Endothelial cell of umbilical vein (primary cell): Measurements from ENCODE around the gene SHOC2. TPM values are rescaled to one million over a fixed set of nuclear protein-coding genes. Genes with fewer than 3 reads are reported as not detected.

Source experiments
- BruUV-seq: library from RNA; stranded (reverse); fragments of 400-500 nt; replicated peaks from 2 replicates; lab custom pipeline; 2021; lab: Mats Ljungman, UMichigan
- CTCF ChIA-PET: fragments of 300-600, 350-600 bp; sonication (Branson Sonifier 250); formaldehyde crosslinking; loops from one replicate; lab custom pipeline; 2021; ENCODE audit warnings: antibody characterized with exemption, inconsistent platforms; lab: Charles Lee
- POLR2A ChIA-PET: fragments of 300-600, 350-600 bp; sonication (Branson Sonifier 250); formaldehyde crosslinking; loops from one replicate; lab custom pipeline; 2021; ENCODE audit warnings: antibody characterized with exemption, inconsistent platforms; lab: Charles Lee
- DNase-seq: peaks from one replicate; pipeline ENCODE4 v3.0.0-alpha.2; 2011; ENCODE audit warnings: low read depth, low spot score
- FAIRE-seq: peaks from 2 replicates; lab custom pipeline; 2011; peaks lifted over from hg19 to GRCh38; lab: Jason Lieb, UNC
- H2AFZ ChIP-seq: 2 replicates; pipeline ENCODE4 v1.6.0; 2012; ENCODE audit warnings: low read depth, low read length, control low read depth, inconsistent platforms
- H3K27ac ChIP-seq: 2 replicates; pipeline ENCODE4 v1.5.1; 2011; ENCODE audit warnings: low read depth, mild to moderate bottlenecking, control low read depth, low read length, moderate library complexity; ENCODE audit not compliant: insufficient read depth
- H3K27me3 ChIP-seq, 2 experiments: 2 replicates each; pipeline versions ENCODE4 v1.6.0 to v1.6.1; 2011; ENCODE audit warnings: low read length in 2 of 2, mixed read lengths in 1 of 2; ENCODE audit not compliant: control insufficient read depth in 2 of 2, insufficient read depth in 2 of 2
- H3K36me3 ChIP-seq, 2 experiments: 2 replicates in 1 of 2; 3 replicates in 1 of 2; pipeline ENCODE4 v1.5.1; 2011; ENCODE audit warnings: low read length in 2 of 2, mild to moderate bottlenecking in 1 of 2, moderate library complexity in 1 of 2; ENCODE audit not compliant: control insufficient read depth in 2 of 2, insufficient read depth in 2 of 2; ENCODE audit errors: extremely low read depth in 1 of 2
- H3K4me1 ChIP-seq: 3 replicates; pipeline ENCODE4 v1.5.1; 2011; ENCODE audit warnings: mild to moderate bottlenecking, low read length; ENCODE audit not compliant: control insufficient read depth, insufficient read depth; ENCODE audit errors: extremely low read depth
- H3K4me2 ChIP-seq: 2 replicates; pipeline ENCODE4 v1.6.1; 2011; ENCODE audit warnings: low read length, control low read depth, mixed read lengths; ENCODE audit not compliant: insufficient read depth
- H3K4me3 ChIP-seq, 3 experiments: fragments of 200-600 bp in 1 of 3; sonication (generic), shearing (Covaris generic) in 1 of 3; replicated peaks in 1 of 3; 2 replicates each; pipeline ENCODE4 v1.5.1; 2011 to 2016; ENCODE audit warnings: control low read depth in 3 of 3, low read length in 3 of 3, mild to moderate bottlenecking in 2 of 3, inconsistent platforms in 1 of 3, low read depth in 1 of 3, moderate library complexity in 1 of 3; ENCODE audit not compliant: insufficient read depth in 1 of 3
- H3K79me2 ChIP-seq: 2 replicates; pipeline ENCODE4 v1.6.0; 2012; ENCODE audit warnings: low read length, inconsistent platforms; ENCODE audit not compliant: control insufficient read depth, insufficient read depth
- H3K9ac ChIP-seq: replicated peaks from 2 replicates; pipeline ENCODE3; 2011; ENCODE audit warnings: low read length, control low read depth; ENCODE audit not compliant: insufficient read depth; ENCODE audit errors: extremely low read depth
- H3K9me1 ChIP-seq: replicated peaks from 3 replicates; pipeline ENCODE4 v1.6.0; 2011; ENCODE audit warnings: mild to moderate bottlenecking, low read length; ENCODE audit not compliant: control insufficient read depth, insufficient read depth; ENCODE audit errors: extremely low read depth
- H3K9me3 ChIP-seq: replicated peaks from 2 replicates; pipeline ENCODE4 v1.5.1; 2012; ENCODE audit warnings: low read length, inconsistent platforms; ENCODE audit not compliant: control insufficient read depth, insufficient read depth
- H4K20me1 ChIP-seq: replicated peaks from 2 replicates; pipeline ENCODE3; 2011; ENCODE audit warnings: mild to moderate bottlenecking, low read length; ENCODE audit not compliant: control insufficient read depth, insufficient read depth; ENCODE audit errors: extremely low read depth
- EZH2 ChIP-seq: IDR thresholded peaks from 2 replicates; pipeline ENCODE4 v1.6.1; 2012; ENCODE audit warnings: borderline replicate concordance, low read depth, mild to moderate bottlenecking, moderate library complexity, low read length, inconsistent platforms; ENCODE audit not compliant: severe bottlenecking
- FOS ChIP-seq: IDR thresholded peaks from 2 replicates; pipeline ENCODE4 v1.6.1; 2011; ENCODE audit warnings: mild to moderate bottlenecking, low read length, moderate library complexity, borderline replicate concordance; ENCODE audit not compliant: insufficient read depth
- GATA2 ChIP-seq: IDR thresholded peaks from 2 replicates; pipeline ENCODE4 v1.7.0; 2011; ENCODE audit warnings: low read depth, mild to moderate bottlenecking, moderate library complexity, mixed read lengths, low read length; ENCODE audit not compliant: insufficient read length, insufficient read depth
- JUN ChIP-seq: IDR thresholded peaks from 2 replicates; pipeline ENCODE4 v1.6.1; 2011; ENCODE audit warnings: borderline replicate concordance, low read depth; ENCODE audit not compliant: insufficient read length, insufficient read depth
- MYC ChIP-seq: IDR thresholded peaks from one replicate; pipeline ENCODE4 v1.6.1; 2011; ENCODE audit warnings: mild to moderate bottlenecking, low read depth, low read length
- POLR2A ChIP-seq: IDR thresholded peaks from 2 replicates; pipeline ENCODE4 v1.6.1; 2012; ENCODE audit warnings: low read depth, mild to moderate bottlenecking, control low read depth, low read length
- POLR2AphosphoS5 ChIP-seq: IDR thresholded peaks from 2 replicates; pipeline ENCODE4 v1.6.1; 2012; ENCODE audit warnings: low read depth, mild to moderate bottlenecking, control low read depth, low read length, moderate library complexity; ENCODE audit not compliant: insufficient read depth
- dilution Hi-C: fragments of 300-500 bp; cut with MboI; formaldehyde crosslinking; loops from one replicate; pipeline ENCODE4 v1.15.0; 2019; ENCODE audit warnings: low sequenced_read_pairs; ENCODE audit not compliant: extremely low pct_ligation_motif_present
- intact Hi-C: fragments of 100-400 bp; cut with micrococcal nuclease; formaldehyde crosslinking; loops from one replicate; pipeline ENCODE4 v1.10.0; 2022
- polyA plus RNA-seq, 4 experiments: library from polyadenylated mRNA; depleted of rRNA in 3 of 4; stranded (reverse) in 3 of 4; unstranded in 1 of 4; fragments of >200 nt; gene quantifications; 2 replicates each; pipeline versions ENCODE4 v1.2.1 to v1.2.3, GENCODE V29; 2011 to 2012; ENCODE audit warnings: missing spikeins in 1 of 4
- total RNA-seq: library from RNA; stranded (reverse); gene quantifications from 2 replicates; pipeline ENCODE4 v1.2.3, GENCODE V29; 2021
- TF ChIP-seq, protein P1 (sequence below): IDR thresholded peaks from 2 replicates; pipeline ENCODE4 v1.6.1; 2011; ENCODE audit not compliant: insufficient read depth, insufficient read length
- TF ChIP-seq, protein P2 (sequence below), 2 donors: IDR thresholded peaks; 1 replicate in 1 of 2; 2 replicates in 1 of 2; pipeline ENCODE4 v1.5.1; 2011; ENCODE audit warnings: low read length in 2 of 2, mild to moderate bottlenecking in 2 of 2, moderate library complexity in 2 of 2, control low read depth in 1 of 2, inconsistent platforms in 1 of 2, low read depth in 1 of 2; ENCODE audit not compliant: insufficient read depth in 1 of 2; ENCODE audit errors: extremely low read depth in 1 of 2

The SHOC2 gene
- total and polyA plus RNA-seq, 2 donors (not counting 3 experiments of a cell fraction or from before 2014, with no cell fraction given) = 13.0 to 37.1 TPM

DNA sequence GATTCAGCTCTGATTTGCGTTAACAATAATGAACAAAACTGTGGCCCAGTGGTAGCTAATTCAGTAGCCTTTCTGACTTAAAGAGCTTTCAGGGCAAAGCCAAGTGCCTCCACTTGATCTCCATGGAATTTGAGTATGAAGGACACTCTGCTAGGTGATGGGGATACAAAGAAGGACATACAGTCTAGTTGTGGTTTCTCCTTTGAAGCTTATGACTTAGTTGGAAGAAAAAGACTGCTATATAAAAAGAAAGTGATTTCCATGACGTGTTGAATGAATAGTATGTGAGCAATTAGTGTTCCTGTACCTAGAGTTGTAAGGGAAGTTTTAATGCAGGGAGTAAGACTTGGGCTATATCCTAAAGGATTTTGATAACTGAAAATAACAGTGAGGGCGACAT lies 39.4 kb upstream of the SHOC2 start:
- TF ChIP-seq POLR2A = no peak
- no peak for TF ChIP-seq EZH2
- TF ChIP-seq FOS = no peak
- TF ChIP-seq JUN = no peak
- TF ChIP-seq GATA2 = no peak
- no peak for TF ChIP-seq POLR2AphosphoS5
- TF ChIP-seq, protein P1, sequence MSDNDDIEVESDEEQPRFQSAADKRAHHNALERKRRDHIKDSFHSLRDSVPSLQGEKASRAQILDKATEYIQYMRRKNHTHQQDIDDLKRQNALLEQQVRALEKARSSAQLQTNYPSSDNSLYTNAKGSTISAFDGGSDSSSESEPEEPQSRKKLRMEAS = no peak
- TF ChIP-seq MYC = no peak
- TF ChIP-seq, protein P2, sequence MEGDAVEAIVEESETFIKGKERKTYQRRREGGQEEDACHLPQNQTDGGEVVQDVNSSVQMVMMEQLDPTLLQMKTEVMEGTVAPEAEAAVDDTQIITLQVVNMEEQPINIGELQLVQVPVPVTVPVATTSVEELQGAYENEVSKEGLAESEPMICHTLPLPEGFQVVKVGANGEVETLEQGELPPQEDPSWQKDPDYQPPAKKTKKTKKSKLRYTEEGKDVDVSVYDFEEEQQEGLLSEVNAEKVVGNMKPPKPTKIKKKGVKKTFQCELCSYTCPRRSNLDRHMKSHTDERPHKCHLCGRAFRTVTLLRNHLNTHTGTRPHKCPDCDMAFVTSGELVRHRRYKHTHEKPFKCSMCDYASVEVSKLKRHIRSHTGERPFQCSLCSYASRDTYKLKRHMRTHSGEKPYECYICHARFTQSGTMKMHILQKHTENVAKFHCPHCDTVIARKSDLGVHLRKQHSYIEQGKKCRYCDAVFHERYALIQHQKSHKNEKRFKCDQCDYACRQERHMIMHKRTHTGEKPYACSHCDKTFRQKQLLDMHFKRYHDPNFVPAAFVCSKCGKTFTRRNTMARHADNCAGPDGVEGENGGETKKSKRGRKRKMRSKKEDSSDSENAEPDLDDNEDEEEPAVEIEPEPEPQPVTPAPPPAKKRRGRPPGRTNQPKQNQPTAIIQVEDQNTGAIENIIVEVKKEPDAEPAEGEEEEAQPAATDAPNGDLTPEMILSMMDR (IDR thresholded peaks at IDR 0.05; ENCODE audit: extremely low read depth in 1 of 2, insufficient read depth in 1 of 2, low read depth in 1 of 2, low read length in 2 of 2) = no peak
- no peaks in the 10 kb centered on the region for H3K4me1 ChIP-seq
- no peak overlapping the region for H3K27ac ChIP-seq
- intact Hi-C loops (no loop called here), dilution Hi-C loops (no loop called here)
- ChIA-PET POLR2A (interaction anchor here (0.6 kb wide), 1 partner anchor 39 kb away, joined by 3 read pairs; the partner anchor contains the start of gene BBIP1), CTCF (interaction anchor here (1.0 to 1.4 kb wide), 2 partner anchors 9 to 14 kb away, joined by 3 read pairs; no protein-coding TSS in a partner anchor)
- no peak overlapping the region for H2AFZ ChIP-seq
- no peaks in the 10 kb centered on the region for H4K20me1 ChIP-seq
- H3K4me3 ChIP-seq = no peak overlapping the region
- no peaks in the 10 kb centered on the region for H3K79me2 ChIP-seq
- no peaks in the 10 kb centered on the region for H3K9me1 ChIP-seq
- no peaks in the 10 kb centered on the region for H3K36me3 ChIP-seq
- no TSS peak for BruUV-seq
- H3K9me3 ChIP-seq = no peaks in the 10 kb centered on the region
- FAIRE-seq (no peak), DNase-seq (no peak)
- no peak overlapping the region for H3K9ac ChIP-seq
- H3K27me3 ChIP-seq = no peaks in the 10 kb centered on the region
- H3K4me2 ChIP-seq = no peak overlapping the region
